SJCRH30 (cell line): ENCODE results near the gene STX18. TPM values are rescaled to one million over a fixed set of nuclear protein-coding genes. Genes with fewer than 3 reads are reported as not detected.
"Not testable (repeated sequence)": the region's sequence is repeated elsewhere in the genome, so short reads cannot be mapped to it uniquely, and the experiment has no call there.

Experiments used
- DNase-seq, 2 experiments: peaks; one replicate each; pipeline ENCODE4 v3.0.0-alpha.2; 2015 to 2020
- H3K27ac ChIP-seq: fragments of 250-450 bp; sonication (Bioruptor Pico); 2 replicates; pipeline ENCODE4 v1.5.1; 2020; ENCODE audit warnings: mild to moderate bottlenecking, moderate library complexity
- H3K27me3 ChIP-seq: fragments of 250-450 bp; sonication (Bioruptor Pico); 2 replicates; pipeline ENCODE4 v1.5.1; 2020; ENCODE audit warnings: mild to moderate bottlenecking, moderate library complexity
- H3K36me3 ChIP-seq: fragments of 250-450 bp; sonication (Bioruptor Pico); 2 replicates; pipeline ENCODE4 v1.5.1; 2020; ENCODE audit warnings: mild to moderate bottlenecking, moderate library complexity
- H3K4me1 ChIP-seq: fragments of 250-450 bp; sonication (Bioruptor Pico); 2 replicates; pipeline ENCODE4 v1.5.1; 2020; ENCODE audit warnings: mild to moderate bottlenecking, moderate library complexity
- H3K4me3 ChIP-seq: fragments of 250-450 bp; sonication (Bioruptor Pico); 2 replicates; pipeline ENCODE4 v1.5.1; 2020; ENCODE audit warnings: mild to moderate bottlenecking, moderate library complexity
- H3K9me3 ChIP-seq: fragments of 250-450 bp; sonication (Bioruptor Pico); replicated peaks from 2 replicates; pipeline ENCODE4 v1.5.1; 2020; ENCODE audit warnings: mild to moderate bottlenecking, moderate library complexity
- total RNA-seq: library from RNA; depleted of rRNA; stranded (reverse); fragments of >200 nt; shearing (Covaris generic); gene quantifications from 2 replicates; pipeline ENCODE4 v1.2.3, GENCODE V29; 2014

STX18 gene
- total RNA-seq, 1 experiment from 2014 or later: 29.3 TPM

- Histone ChIP-seq H3K27ac (no peak overlapping the region), H3K4me3 (no peak overlapping the region), H3K9me3 (no peaks in the 10 kb centered on the region), H3K36me3 (no peaks in the 10 kb centered on the region), H3K27me3 (no peaks in the 10 kb centered on the region), H3K4me1 (no peaks in the 10 kb centered on the region)
- DNase-seq: no peak
These were observed 33.9 kb downstream of the STX18 start for GRCh38 chr4:4507923-4508322.

- DNase-seq: no peak
- Histone ChIP-seq H3K9me3 (no peaks in the 10 kb centered on the region), H3K27ac (no peak overlapping the region), H3K4me1 (no peaks in the 10 kb centered on the region), H3K27me3 (no peaks in the 10 kb centered on the region), H3K36me3 (no peaks in the 10 kb centered on the region), H3K4me3 (no peak overlapping the region)
These were observed 34.4 kb downstream of the STX18 start for GRCh38 chr4:4507403-4507802.

DNA sequence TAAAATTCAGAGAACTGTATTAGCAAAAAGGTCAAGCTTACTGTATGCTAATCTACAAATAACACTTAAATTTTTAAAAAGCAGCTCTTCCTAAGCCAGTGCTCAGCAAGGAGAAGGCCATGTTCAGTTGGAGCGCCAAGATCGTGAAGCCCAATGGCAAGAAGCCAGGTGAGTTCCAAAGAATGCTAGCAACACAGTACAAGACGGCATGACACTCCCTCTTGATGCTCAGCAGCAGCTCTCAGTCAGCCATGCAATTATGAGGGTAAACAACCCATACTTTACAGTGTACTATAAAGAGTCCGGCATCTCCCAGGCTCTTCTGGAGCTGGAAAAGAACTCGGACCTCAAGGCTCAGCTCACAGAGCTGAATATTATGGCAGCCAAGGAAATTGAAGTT, 34.9 kb downstream of the STX18 start:
- no peaks in the 10 kb centered on the region for H3K27me3 ChIP-seq
- no peak overlapping the region for H3K27ac ChIP-seq
- H3K4me3 ChIP-seq: no peak overlapping the region
- no peaks in the 10 kb centered on the region for H3K9me3 ChIP-seq
- H3K4me1 ChIP-seq: no peaks in the 10 kb centered on the region
- H3K36me3 ChIP-seq: no peaks in the 10 kb centered on the region
- DNase-seq: no peak

- not testable (repeated sequence) for H3K9me3 ChIP-seq, H3K4me1 ChIP-seq, H3K27me3 ChIP-seq, H3K27ac ChIP-seq, H3K4me3 ChIP-seq, DNase-seq, H3K36me3 ChIP-seq
These were observed 36.6 kb downstream of the STX18 start for GRCh38 chr4:4505211-4505610.

DNA sequence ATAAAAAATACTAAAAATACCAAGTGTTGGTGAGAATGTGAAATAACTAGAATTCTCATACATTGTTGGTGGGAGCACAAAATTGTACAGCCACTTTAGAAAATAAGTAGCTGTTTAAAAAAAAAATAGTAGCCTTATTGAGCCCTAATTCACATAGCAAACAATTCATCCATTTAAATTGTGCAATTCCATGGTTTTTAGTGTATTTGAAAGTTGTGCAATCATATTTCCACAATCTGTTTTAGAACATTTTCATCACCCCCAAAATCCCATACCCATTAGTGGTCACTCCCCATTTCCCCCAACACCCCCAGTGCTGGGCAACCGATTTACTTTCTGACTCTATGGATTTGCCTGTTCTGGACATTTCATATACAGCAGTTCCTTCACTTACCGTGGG, 37.1 kb downstream of the STX18 start:
- H3K36me3 ChIP-seq: no peaks in the 10 kb centered on the region
- no peak overlapping the region for H3K27ac ChIP-seq
- no peaks in the 10 kb centered on the region for H3K4me1 ChIP-seq
- DNase-seq: no peak
- no peak overlapping the region for H3K4me3 ChIP-seq
- no peaks in the 10 kb centered on the region for H3K27me3 ChIP-seq
- no peaks in the 10 kb centered on the region for H3K9me3 ChIP-seq

- Histone ChIP-seq H3K4me3 (no peak overlapping the region), H3K9me3 (no peaks in the 10 kb centered on the region), H3K27me3 (no peaks in the 10 kb centered on the region), H3K4me1 (no peaks in the 10 kb centered on the region), H3K36me3 (no peaks in the 10 kb centered on the region), H3K27ac (no peak overlapping the region)
- no peak for DNase-seq
These were observed 39.0 kb downstream of the STX18 start for GRCh38 chr4:4502694-4503311.

DNA sequence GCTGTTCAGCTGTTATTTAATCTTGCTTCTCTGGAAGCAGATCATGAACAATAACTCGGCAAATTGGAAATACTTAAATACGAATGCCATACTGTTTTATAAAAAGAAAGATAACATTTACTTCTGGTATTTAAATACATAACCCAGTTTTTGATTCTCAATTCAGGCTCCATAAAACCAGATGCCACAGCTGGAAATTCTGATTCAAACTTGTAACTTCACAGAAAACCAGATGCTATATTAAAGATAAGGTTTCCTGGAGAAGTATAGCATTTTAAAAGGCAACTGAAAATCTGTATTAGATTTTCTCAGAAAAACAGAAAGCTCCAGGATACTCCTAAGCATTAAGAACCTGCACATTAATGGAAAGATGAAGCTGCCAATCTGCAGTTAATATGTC, 40.2 kb downstream of the STX18 start:
- no peaks in the 10 kb centered on the region for H3K4me1 ChIP-seq
- no peaks in the 10 kb centered on the region for H3K9me3 ChIP-seq
- DNase-seq: no peak
- H3K4me3 ChIP-seq: no peak overlapping the region
- H3K36me3 ChIP-seq: no peaks in the 10 kb centered on the region
- H3K27me3 ChIP-seq: no peaks in the 10 kb centered on the region
- H3K27ac ChIP-seq: no peak overlapping the region

- H3K4me1 ChIP-seq: no peaks in the 10 kb centered on the region
- 0 out of 2 replicates have a peak, but pooled peaks cover 2% of the 10 kb centered on the region for H3K36me3 ChIP-seq
- no peaks in the 10 kb centered on the region for H3K27me3 ChIP-seq
- DNase-seq: no peak
- H3K4me3 ChIP-seq: no peak overlapping the region
- H3K27ac ChIP-seq: no peak overlapping the region
- H3K9me3 ChIP-seq: no peaks in the 10 kb centered on the region
These were observed 42.3 kb downstream of the STX18 start for GRCh38 chr4:4499438-4500123.

DNA sequence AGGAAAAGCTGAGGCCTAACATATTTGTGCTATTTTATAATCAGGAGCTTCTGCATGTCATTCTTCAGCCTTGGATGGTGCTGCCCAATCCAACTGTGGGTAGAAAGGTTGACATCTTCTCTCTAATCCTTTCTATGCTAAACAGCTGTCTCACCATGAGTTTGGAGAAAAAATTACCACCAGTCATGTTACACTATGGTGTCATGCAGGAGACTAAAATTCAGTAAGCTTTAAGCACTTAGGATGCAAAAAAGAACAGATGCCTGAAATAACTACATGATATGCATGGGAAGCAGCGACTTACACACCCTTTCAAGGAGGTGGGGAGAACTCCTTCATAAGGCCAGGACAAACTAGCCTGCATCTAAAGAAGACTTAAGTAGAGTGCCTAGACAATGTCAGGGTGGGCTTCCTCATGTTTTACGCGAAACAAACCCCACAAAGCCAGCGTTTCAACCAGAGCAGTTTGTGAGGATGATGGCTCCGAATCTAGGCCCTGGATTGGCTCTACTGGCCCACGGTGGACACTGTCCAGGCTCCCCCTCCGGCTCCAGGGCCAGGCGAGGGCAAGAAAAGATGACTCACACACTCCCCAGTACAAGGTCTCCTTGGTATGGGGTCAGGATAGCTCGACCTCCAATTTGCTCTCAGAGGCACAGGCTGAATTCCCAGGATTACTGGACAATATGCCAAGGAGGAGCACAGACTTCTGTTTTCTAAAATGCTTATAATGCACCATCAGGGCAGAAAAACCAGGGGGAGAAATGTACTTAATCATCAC, 45.1 kb downstream of the STX18 start:
- no peak for DNase-seq
- Histone ChIP-seq H3K4me1 (no peaks in the 10 kb centered on the region), H3K27me3 (no peaks in the 10 kb centered on the region), H3K9me3 (no peaks in the 10 kb centered on the region), H3K27ac (no peak overlapping the region), H3K4me3 (no peak overlapping the region), H3K36me3 (0 out of 2 replicates have a peak, but pooled peaks cover 2% of the 10 kb centered on the region)

DNA sequence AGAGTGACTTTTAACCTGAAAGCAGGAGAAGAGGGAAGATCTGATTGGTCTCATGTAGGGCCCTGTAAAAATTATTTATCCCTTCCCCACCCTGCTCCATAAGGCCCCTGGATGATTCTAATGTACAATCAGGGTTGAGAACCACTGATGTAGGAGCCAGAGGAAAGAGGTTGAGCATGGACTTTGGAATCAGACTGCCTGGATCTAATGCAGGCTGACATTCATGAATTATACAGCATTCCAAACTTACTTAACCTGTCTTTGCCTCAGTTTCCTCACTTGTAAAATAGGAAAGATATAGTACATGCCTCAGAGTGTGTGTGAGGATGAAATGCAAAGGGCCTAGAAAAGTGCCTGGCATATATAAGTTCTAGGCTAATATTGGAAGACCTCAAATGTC, 47.0 kb downstream of the STX18 start:
- H3K4me1 ChIP-seq: no peaks in the 10 kb centered on the region
- H3K27ac ChIP-seq: no peak overlapping the region
- no peak overlapping the region for H3K4me3 ChIP-seq
- no peaks in the 10 kb centered on the region for H3K9me3 ChIP-seq
- no peak for DNase-seq
- H3K36me3 ChIP-seq: 0 out of 2 replicates have a peak, but pooled peaks cover 2% of the 10 kb centered on the region
- no peaks in the 10 kb centered on the region for H3K27me3 ChIP-seq

GRCh38 chr4:4492161-4492847, 49.5 kb downstream of the STX18 start:
- no peak for DNase-seq
- 0 out of 2 replicates have a peak, but pooled peaks cover 2% of the 10 kb centered on the region for H3K36me3 ChIP-seq
- H3K27ac ChIP-seq: no peak overlapping the region
- H3K9me3 ChIP-seq: no peaks in the 10 kb centered on the region
- no peaks in the 10 kb centered on the region for H3K4me1 ChIP-seq
- H3K27me3 ChIP-seq: no peaks in the 10 kb centered on the region
- no peak overlapping the region for H3K4me3 ChIP-seq

DNA sequence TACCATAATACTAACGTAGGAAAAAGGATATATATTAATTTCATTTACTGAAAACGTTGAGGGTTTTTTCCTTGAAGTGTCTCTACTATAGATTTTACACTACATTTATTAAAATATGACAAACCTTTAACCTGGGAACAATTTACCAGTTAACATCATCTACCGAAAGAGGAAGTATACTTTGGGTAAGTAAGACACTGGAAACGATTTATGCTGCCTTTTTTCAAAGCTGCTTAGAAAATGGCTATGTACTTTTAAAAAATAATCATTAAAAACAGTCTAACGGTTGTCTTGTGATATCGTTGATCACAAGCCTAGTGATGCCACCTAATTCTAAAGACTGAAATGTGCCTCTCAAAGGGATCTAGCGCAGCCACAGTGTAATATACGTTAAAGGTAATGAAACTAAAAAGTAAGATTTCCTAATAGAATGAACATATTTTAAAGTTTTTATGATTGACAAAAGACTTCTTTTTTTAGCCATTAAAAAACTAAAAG, 50.4 kb downstream of the STX18 start:
- H3K27ac ChIP-seq: no peak overlapping the region
- 0 out of 2 replicates have a peak, but pooled peaks cover 2% of the 10 kb centered on the region for H3K36me3 ChIP-seq
- DNase-seq: no peak
- no peaks in the 10 kb centered on the region for H3K9me3 ChIP-seq
- no peak overlapping the region for H3K4me3 ChIP-seq
- no peaks in the 10 kb centered on the region for H3K27me3 ChIP-seq
- no peaks in the 10 kb centered on the region for H3K4me1 ChIP-seq

GRCh38 chr4:4490816-4491215, 51.0 kb downstream of the STX18 start:
- no peak overlapping the region for H3K27ac ChIP-seq
- 0 out of 2 replicates have a peak, but pooled peaks cover 2% of the 10 kb centered on the region for H3K36me3 ChIP-seq
- H3K4me3 ChIP-seq: no peak overlapping the region
- DNase-seq: no peak
- H3K4me1 ChIP-seq: no peaks in the 10 kb centered on the region
- H3K9me3 ChIP-seq: no peaks in the 10 kb centered on the region
- no peaks in the 10 kb centered on the region for H3K27me3 ChIP-seq

DNA sequence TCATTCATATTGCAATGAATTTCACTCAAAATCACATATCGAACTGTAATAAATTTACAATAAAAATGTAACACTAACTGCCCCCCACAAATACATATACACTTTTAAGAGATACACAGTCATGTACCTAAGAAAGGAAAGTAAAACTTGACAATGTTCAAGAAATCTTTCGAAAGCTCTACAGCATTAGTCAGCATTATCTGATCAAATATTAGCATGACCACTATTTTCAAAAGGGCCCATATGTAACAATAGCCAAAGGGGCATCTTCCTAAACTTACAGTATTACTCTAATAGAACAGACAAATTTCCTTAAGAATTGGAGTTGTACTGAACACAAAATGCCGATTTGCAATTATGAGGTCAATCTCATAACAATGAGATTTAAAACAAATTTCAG, 51.8 kb downstream of the STX18 start:
- Histone ChIP-seq H3K27me3 (no peaks in the 10 kb centered on the region), H3K4me1 (no peaks in the 10 kb centered on the region), H3K27ac (no peak overlapping the region), H3K36me3 (no peaks in the 10 kb centered on the region), H3K9me3 (no peaks in the 10 kb centered on the region), H3K4me3 (no peak overlapping the region)
- no peak for DNase-seq
